K562 (cell line): ENCODE data around the gene NECAP2. TPM values are rescaled to one million over a fixed set of nuclear protein-coding genes. Genes with fewer than 3 reads are reported as not detected.

Source experiments
- ATAC-seq: fragments of 200-7000 bp; cut with Tn5 transposase; 3 replicates; pipeline ENCODE4 v1.9.1; 2020; ENCODE audit warnings: moderate library complexity
- BruUV-seq: library from RNA; stranded (reverse); fragments of 400-500 nt; replicated peaks from 2 replicates; lab custom pipeline; 2021; lab: Mats Ljungman, UMichigan
- CTCF ChIA-PET: fragments of 300-600 bp; formaldehyde crosslinking; extraction: SDS; loops from one replicate; lab custom pipeline; 2021; ENCODE audit warnings: low intra/inter-chr PET ratio; lab: Yijun Ruan, JAX
- POLR2A ChIA-PET: fragments of 300-600, 350-650 bp; sonication (Branson Sonifier 250); formaldehyde crosslinking; extraction: SDS; loops from one replicate; lab custom pipeline; 2021; ENCODE audit warnings: antibody characterized with exemption, inconsistent platforms; lab: Yijun Ruan, JAX
- DNase-seq, 4 experiments: peaks; one replicate each; pipeline versions ENCODE4 v3.0.0 to v3.0.0-alpha.2; 2011 to 2018; ENCODE audit warnings: low spot score in 3 of 4, mixed read lengths in 3 of 4; ENCODE audit errors: extremely low read depth in 1 of 4
- FAIRE-seq: peaks from 2 replicates; lab custom pipeline; 2011; peaks lifted over from hg19 to GRCh38; lab: Jason Lieb, UNC
- H2AFZ ChIP-seq: 2 replicates; pipeline ENCODE4 v1.6.0; 2011; ENCODE audit warnings: low read depth, low read length, control low read depth, inconsistent platforms
- H3K27ac ChIP-seq: fragments of 200-600 bp; 3 replicates; pipeline ENCODE4 v1.8.0; 2011; ENCODE audit warnings: low read depth, mild to moderate bottlenecking, control low read depth, inconsistent platforms, low read length, moderate library complexity, mixed read lengths; ENCODE audit errors: extremely low read depth
- H3K27me3 ChIP-seq, 2 experiments: fragments of 300-600 bp in 1 of 2; 2 replicates in 1 of 2; 3 replicates in 1 of 2; pipeline versions ENCODE4 v1.6.0 to v1.8.0; 2011; ENCODE audit warnings: inconsistent platforms in 2 of 2, low read length in 2 of 2, mild to moderate bottlenecking in 1 of 2, mixed read lengths in 1 of 2, moderate library complexity in 1 of 2; ENCODE audit not compliant: control insufficient read depth in 2 of 2, insufficient read depth in 2 of 2
- H3K36me3 ChIP-seq: fragments of 300-600 bp; 3 replicates; pipeline ENCODE4 v1.8.0; 2011; ENCODE audit warnings: mild to moderate bottlenecking, low read length, inconsistent platforms; ENCODE audit not compliant: control insufficient read depth, insufficient read depth
- H3K4me1 ChIP-seq, 2 experiments: fragments of 200-600 bp in 1 of 2; replicated peaks in 1 of 2; 2 replicates in 1 of 2; 3 replicates in 1 of 2; pipeline versions ENCODE4 v1.5.1 to v1.8.0; 2011; ENCODE audit warnings: inconsistent platforms in 2 of 2, low read length in 2 of 2, mild to moderate bottlenecking in 1 of 2, mixed read lengths in 1 of 2, moderate library complexity in 1 of 2; ENCODE audit not compliant: control insufficient read depth in 2 of 2, insufficient read depth in 2 of 2
- H3K4me2 ChIP-seq: 2 replicates; pipeline ENCODE4 v1.6.1; 2011; ENCODE audit warnings: low read length, control low read depth, inconsistent platforms, mixed read lengths; ENCODE audit not compliant: insufficient read depth
- H3K4me3 ChIP-seq: fragments of 200-600 bp; sonication (generic), shearing (Covaris generic); 2 replicates; pipeline ENCODE4 v1.5.1; 2016; ENCODE audit warnings: control low read depth, inconsistent platforms
- H3K79me2 ChIP-seq: fragments of 200-600 bp; 3 replicates; pipeline ENCODE4 v1.8.0; 2011; ENCODE audit warnings: low read length, inconsistent platforms; ENCODE audit not compliant: control insufficient read depth, insufficient read depth
- H3K9ac ChIP-seq, 2 experiments: 2 replicates each; pipeline versions ENCODE4 v1.6.0 to v1.6.1; 2011; ENCODE audit warnings: low read depth in 2 of 2, low read length in 2 of 2, control low read depth in 1 of 2, inconsistent platforms in 1 of 2, mild to moderate bottlenecking in 1 of 2, mixed read lengths in 1 of 2; ENCODE audit not compliant: insufficient read depth in 1 of 2
- H3K9me1 ChIP-seq: one replicate; pipeline ENCODE4 v1.6.0; 2011; ENCODE audit warnings: inconsistent platforms, mild to moderate bottlenecking, low read length, moderate library complexity; ENCODE audit not compliant: control insufficient read depth, insufficient read depth
- H3K9me3 ChIP-seq: replicated peaks from 2 replicates; pipeline ENCODE4 v1.5.1; 2011; ENCODE audit warnings: low read depth, low read length, inconsistent platforms; ENCODE audit not compliant: control insufficient read depth, insufficient read depth
- H4K20me1 ChIP-seq: replicated peaks from 2 replicates; pipeline ENCODE4 v1.6.1; 2011; ENCODE audit warnings: low read length, inconsistent platforms, mixed read lengths; ENCODE audit not compliant: control insufficient read depth, insufficient read depth
- BCL6 ChIP-seq: fragments of 250-450 bp; sonication (Bioruptor Pico); IDR thresholded peaks from 2 replicates; pipeline ENCODE4 v1.4.0; 2020
- CREB5 ChIP-seq: fragments of 250-450 bp; sonication (Bioruptor Pico); IDR thresholded peaks from 2 replicates; pipeline ENCODE4 v1.5.0; 2020; ENCODE audit warnings: mild to moderate bottlenecking
- E2F3 ChIP-seq: fragments of 250-450 bp; sonication (Bioruptor Pico); IDR thresholded peaks from 2 replicates; pipeline ENCODE4 v1.4.0; 2020; ENCODE audit warnings: mild to moderate bottlenecking
- EP300 ChIP-seq: IDR thresholded peaks from 2 replicates; pipeline ENCODE4 v1.6.1; 2012; ENCODE audit warnings: low read length, improper control_type of control experiment
- HMG20B ChIP-seq: fragments of 250-450 bp; sonication (Bioruptor Pico); IDR thresholded peaks from 2 replicates; pipeline ENCODE4 v1.5.0; 2021; ENCODE audit warnings: mild to moderate bottlenecking
- NR1H2 ChIP-seq: sonication (generic); formaldehyde crosslinking; IDR thresholded peaks from 2 replicates; pipeline ENCODE4 v1.4.0; 2020; ENCODE audit warnings: mild to moderate bottlenecking, missing genetic modification reagents
- PBX2 ChIP-seq, 2 experiments: IDR thresholded peaks in 1 of 2; conservative IDR thresholded peaks in 1 of 2; 2 replicates each; pipeline ENCODE4 v1.6.1; 2016; ENCODE audit warnings: low read depth in 2 of 2, mild to moderate bottlenecking in 1 of 2, missing compliant biosample characterization in 1 of 2, missing genetic modification characterization in 1 of 2, moderate library complexity in 1 of 2
- PHF21A ChIP-seq: fragments of 450-650 bp; IDR thresholded peaks from 2 replicates; pipeline ENCODE4 v1.6.1; 2017; ENCODE audit warnings: low read depth, borderline replicate concordance
- RBFOX2 ChIP-seq: fragments of 200-400 bp; formaldehyde crosslinking; IDR thresholded peaks from 2 replicates; pipeline ENCODE4 v1.6.1; 2017; ENCODE audit warnings: low read depth, mild to moderate bottlenecking, low read length, moderate library complexity
- USF1 ChIP-seq: sonication (generic); formaldehyde crosslinking; IDR thresholded peaks from 2 replicates; pipeline ENCODE4 v1.9.0; 2022; ENCODE audit warnings: mild to moderate bottlenecking, missing genetic modification reagents
- ZBTB5 ChIP-seq: fragments of 450-650 bp; IDR thresholded peaks from 2 replicates; pipeline ENCODE4 v1.6.1; 2017; ENCODE audit warnings: antibody characterized with exemption
- ZNF197 ChIP-seq: fragments of 200-800 bp; sonication (Bioruptor generic); IDR thresholded peaks from 2 replicates; pipeline ENCODE4 v1.6.1; 2016; ENCODE audit warnings: low read depth, missing genetic modification characterization, missing compliant biosample characterization
- ZNF41 ChIP-seq: fragments of 250-450 bp; sonication (Bioruptor Pico); conservative IDR thresholded peaks from 2 replicates; pipeline ENCODE4 v1.4.0; 2020; ENCODE audit warnings: mild to moderate bottlenecking
- WGBS: fragments of 100-300 bp; shearing (Covaris generic); methylation state at CpG from one replicate; pipeline ENCODE4 v1.1.6; 2016; ENCODE audit warnings: low coverage, mixed read lengths; ENCODE audit not compliant: insufficient coverage; ENCODE audit errors: missing lambda C conversion rate; 5-methylcytosine and 5-hydroxymethylcytosine counted together
- in situ Hi-C: fragments of 300-500 bp; cut with MboI; formaldehyde crosslinking; loops from 4 replicates; pipeline ENCODE4 v1.15.0; 2018; ENCODE audit warnings: inconsistent platforms, mixed read lengths
- intact Hi-C: fragments of 100-400 bp; cut with micrococcal nuclease; formaldehyde crosslinking; loops from 2 replicates; pipeline ENCODE4 v1.14.2; 2022
- polyA plus RNA-seq, 8 experiments: library from polyadenylated mRNA; depleted of rRNA in 4 of 8; stranded (reverse) in 5 of 8; unstranded in 3 of 8; fragments of >200 nt; fragmentation: Nextera tagmentation in 2 of 8; fragmentation: Illumina TruSeq in 1 of 8; extraction: Ambion mirVana in 2 of 8; extraction: Trizol in 1 of 8; gene quantifications; 2 replicates each; pipeline versions ENCODE4 v1.2.1 to v1.2.3, GENCODE V29; 2011 to 2014; ENCODE audit warnings: inconsistent platforms in 1 of 8, missing spikeins in 1 of 8
- total RNA-seq, 7 experiments: library from RNA; depleted of rRNA in 6 of 7; stranded (reverse); fragments of >200 nt in 6 of 7; fragmentation: Illumina TruSeq in 2 of 7; extraction: Trizol in 2 of 7; gene quantifications; 2 replicates each; pipeline versions ENCODE4 v1.2.1 to v1.2.3, GENCODE V29; 2011 to 2021; ENCODE audit warnings: low replicate concordance in 1 of 7
- TF ChIP-seq, protein P1 (sequence below): sonication (generic); formaldehyde crosslinking; IDR thresholded peaks from 2 replicates; pipeline ENCODE4 v1.8.0; 2022; ENCODE audit warnings: mild to moderate bottlenecking, missing genetic modification reagents

Gene NECAP2
- total and polyA plus RNA-seq, 9 of the 15 experiments (the other 6 are each of a cell fraction or from before 2014, with no cell fraction given) = 22.7 to 107 (median 79.2) TPM

- H3K9me3 ChIP-seq = no peaks in the 10 kb centered on the region
- H3K4me1 ChIP-seq = peaks cover 9 to 14% of the 10 kb centered on the region in 2 experiments; a peak in 4 of 5 replicates
- POLR2A ChIA-PET = interaction anchor here (1.1 kb wide), 1 partner anchor 11 kb away, joined by 4 read pairs; no protein-coding TSS in a partner anchor
- in situ Hi-C loops (loop anchor here (25.0 kb wide), 1 partner anchor 428 kb away; no protein-coding TSS in a partner anchor), intact Hi-C loops (no loop called here)
- H3K36me3 ChIP-seq = no peaks in the 10 kb centered on the region
- DNase-seq (no peak), ATAC-seq (no peak), FAIRE-seq (no peak)
- H3K27ac ChIP-seq = no peak overlapping the region
- H2AFZ ChIP-seq = no peak overlapping the region
- no peak overlapping the region for H3K9ac ChIP-seq
- no peaks in the 10 kb centered on the region for H3K27me3 ChIP-seq
- no TSS peak for BruUV-seq
- CTCF ChIA-PET = no interaction called here
- no peak overlapping the region for H3K4me2 ChIP-seq
- H3K9me1 ChIP-seq = no peaks in the 10 kb centered on the region
- H3K79me2 ChIP-seq = no peaks in the 10 kb centered on the region
- H3K4me3 ChIP-seq = no peak overlapping the region
- H4K20me1 ChIP-seq = no peaks in the 10 kb centered on the region
- 54% methylated on average over 2 of the region's 2 CpGs for WGBS
- TF ChIP-seq ZBTB5 (no peak), EP300 (no peak), RBFOX2 (no peak), ZNF197 (CRISPR knock-in tag) (no peak), NR1H2 (CRISPR knock-in tag) (no peak), ZNF41 (no peak), PBX2 (CRISPR knock-in tag; IDR thresholded peaks at IDR 0.05; ENCODE audit: low read depth) (no peak), PBX2 (tag; conservative IDR thresholded peaks at IDR 0.05; ENCODE audit: low read depth) (0 out of 2 replicates have a peak, but pooled peaks have one; percentile 14), E2F3 (CRISPR knock-in tag) (no peak), CREB5 (CRISPR knock-in tag) (no peak), HMG20B (no peak), PHF21A (no peak), BCL6 (CRISPR knock-in tag) (no peak), USF1 (CRISPR knock-in tag) (no peak)
- TF ChIP-seq, protein P1, sequence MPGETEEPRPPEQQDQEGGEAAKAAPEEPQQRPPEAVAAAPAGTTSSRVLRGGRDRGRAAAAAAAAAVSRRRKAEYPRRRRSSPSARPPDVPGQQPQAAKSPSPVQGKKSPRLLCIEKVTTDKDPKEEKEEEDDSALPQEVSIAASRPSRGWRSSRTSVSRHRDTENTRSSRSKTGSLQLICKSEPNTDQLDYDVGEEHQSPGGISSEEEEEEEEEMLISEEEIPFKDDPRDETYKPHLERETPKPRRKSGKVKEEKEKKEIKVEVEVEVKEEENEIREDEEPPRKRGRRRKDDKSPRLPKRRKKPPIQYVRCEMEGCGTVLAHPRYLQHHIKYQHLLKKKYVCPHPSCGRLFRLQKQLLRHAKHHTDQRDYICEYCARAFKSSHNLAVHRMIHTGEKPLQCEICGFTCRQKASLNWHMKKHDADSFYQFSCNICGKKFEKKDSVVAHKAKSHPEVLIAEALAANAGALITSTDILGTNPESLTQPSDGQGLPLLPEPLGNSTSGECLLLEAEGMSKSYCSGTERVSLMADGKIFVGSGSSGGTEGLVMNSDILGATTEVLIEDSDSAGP (CRISPR knock-in tag) = no peak
Observed at GRCh38 chr1:16434501-16434900, 6.0 kb upstream of the NECAP2 start.
